Measurements from ENCODE around the gene PTPRT. TPM values are rescaled to one million over a fixed set of nuclear protein-coding genes. Genes with fewer than 3 reads are reported as not detected.

Gene PTPRT
- total RNA-seq, 1 donor, result not detected

- TF ChIP-seq, protein P1, sequence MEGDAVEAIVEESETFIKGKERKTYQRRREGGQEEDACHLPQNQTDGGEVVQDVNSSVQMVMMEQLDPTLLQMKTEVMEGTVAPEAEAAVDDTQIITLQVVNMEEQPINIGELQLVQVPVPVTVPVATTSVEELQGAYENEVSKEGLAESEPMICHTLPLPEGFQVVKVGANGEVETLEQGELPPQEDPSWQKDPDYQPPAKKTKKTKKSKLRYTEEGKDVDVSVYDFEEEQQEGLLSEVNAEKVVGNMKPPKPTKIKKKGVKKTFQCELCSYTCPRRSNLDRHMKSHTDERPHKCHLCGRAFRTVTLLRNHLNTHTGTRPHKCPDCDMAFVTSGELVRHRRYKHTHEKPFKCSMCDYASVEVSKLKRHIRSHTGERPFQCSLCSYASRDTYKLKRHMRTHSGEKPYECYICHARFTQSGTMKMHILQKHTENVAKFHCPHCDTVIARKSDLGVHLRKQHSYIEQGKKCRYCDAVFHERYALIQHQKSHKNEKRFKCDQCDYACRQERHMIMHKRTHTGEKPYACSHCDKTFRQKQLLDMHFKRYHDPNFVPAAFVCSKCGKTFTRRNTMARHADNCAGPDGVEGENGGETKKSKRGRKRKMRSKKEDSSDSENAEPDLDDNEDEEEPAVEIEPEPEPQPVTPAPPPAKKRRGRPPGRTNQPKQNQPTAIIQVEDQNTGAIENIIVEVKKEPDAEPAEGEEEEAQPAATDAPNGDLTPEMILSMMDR (IDR thresholded peaks at IDR 0.05; ENCODE audit: insufficient read depth, low read depth, low read length), result no peak
- DNase-seq (ENCODE audit: low read depth), result no peak
- no peak overlapping the region for H3K4me3 ChIP-seq (ENCODE audit: low read depth, low read length)
Observed at GRCh38 chr20:42483730-42484303, 705.9 kb downstream of the PTPRT start.

DNA sequence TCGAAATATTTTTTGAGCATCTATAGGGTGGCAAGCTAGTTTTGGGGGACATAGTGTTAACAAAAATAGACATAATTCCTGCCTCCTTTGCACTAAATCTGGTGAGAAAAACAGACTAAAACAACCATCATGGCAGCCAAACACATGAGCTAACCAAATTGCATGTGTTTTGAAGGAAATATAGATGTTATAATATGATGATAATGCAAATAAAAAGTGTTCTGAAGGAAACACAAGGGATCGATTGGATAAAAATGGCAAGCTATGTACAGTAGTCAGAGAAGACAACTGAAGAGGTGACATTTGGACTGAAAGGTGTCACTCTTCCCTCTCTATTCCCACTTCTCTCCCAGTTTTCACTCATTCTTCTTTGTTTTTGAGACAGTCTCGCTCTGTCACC is 706.9 kb downstream of the PTPRT start:
- TF ChIP-seq, protein P1 (IDR thresholded peaks at IDR 0.05; ENCODE audit: insufficient read depth, low read depth, low read length), result no peak
- no peak for DNase-seq (ENCODE audit: low read depth)
- H3K4me3 ChIP-seq (ENCODE audit: low read depth, low read length), result no peak overlapping the region

- no peak for DNase-seq (ENCODE audit: low read depth)
- TF ChIP-seq, protein P1 (IDR thresholded peaks at IDR 0.05; ENCODE audit: insufficient read depth, low read depth, low read length), result no peak
- H3K4me3 ChIP-seq (ENCODE audit: low read depth, low read length), result no peak overlapping the region
Observed at GRCh38 chr20:42475773-42476172, 713.9 kb downstream of the PTPRT start.

DNA sequence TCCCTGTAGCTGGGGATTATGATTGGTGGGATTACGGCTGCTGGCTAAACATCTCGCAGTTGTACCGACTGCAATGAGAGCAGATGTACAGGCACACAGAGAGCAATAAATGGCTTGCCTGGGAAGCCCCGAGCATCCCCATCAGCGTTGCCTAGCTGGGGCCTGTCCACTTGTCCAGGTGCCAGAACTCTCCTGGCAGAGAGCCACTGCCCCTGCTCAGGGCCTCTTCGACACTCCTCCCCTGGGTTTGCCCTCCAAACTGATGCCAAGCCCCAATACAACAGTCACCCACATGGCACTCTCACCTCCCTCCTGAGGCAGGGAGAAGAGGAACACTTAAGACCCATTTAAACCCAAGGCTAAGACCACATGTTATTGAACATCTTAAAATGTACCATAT is 715.1 kb downstream of the PTPRT start:
- TF ChIP-seq, protein P1 (IDR thresholded peaks at IDR 0.05; ENCODE audit: insufficient read depth, low read depth, low read length), result no peak
- no peak overlapping the region for H3K4me3 ChIP-seq (ENCODE audit: low read depth, low read length)
- no peak for DNase-seq (ENCODE audit: low read depth)

GRCh38 chr20:42472198-42472597 is 717.5 kb downstream of the PTPRT start:
- no peak for DNase-seq (ENCODE audit: low read depth)
- TF ChIP-seq, protein P1 (IDR thresholded peaks at IDR 0.05; ENCODE audit: insufficient read depth, low read depth, low read length), result no peak
- no peak overlapping the region for H3K4me3 ChIP-seq (ENCODE audit: low read depth, low read length)

DNA sequence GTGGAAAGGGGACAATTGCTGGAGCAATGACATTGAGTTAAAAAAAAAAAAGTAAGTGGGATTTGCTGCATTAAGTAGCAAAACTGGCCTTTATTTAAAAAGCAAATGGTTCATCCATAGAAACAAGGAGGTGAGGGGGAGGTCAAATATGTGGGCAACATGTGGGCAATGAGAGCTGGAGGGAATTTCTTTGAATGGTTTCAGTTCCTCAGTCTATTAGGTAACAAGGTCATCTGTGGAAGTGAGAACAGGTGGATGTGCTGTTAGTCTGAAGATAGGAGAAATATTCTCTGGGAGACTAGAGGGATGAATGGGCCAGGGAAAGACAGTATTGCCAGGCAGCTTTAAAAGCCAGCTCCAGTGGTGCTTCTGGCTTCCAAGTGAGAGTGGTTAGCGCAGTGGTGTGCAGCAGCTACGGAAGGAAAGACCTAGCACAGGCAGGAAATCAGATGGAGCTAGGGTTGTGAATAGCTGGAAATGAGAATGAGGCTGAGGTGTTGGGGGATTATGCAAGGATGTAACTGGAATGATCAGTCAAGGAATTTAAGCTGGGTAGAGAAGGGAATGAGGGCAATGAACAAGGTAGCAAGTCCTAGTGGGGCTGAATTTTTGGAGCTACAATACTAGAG is 727.6 kb downstream of the PTPRT start:
- no peak for DNase-seq (ENCODE audit: low read depth)
- TF ChIP-seq, protein P1 (IDR thresholded peaks at IDR 0.05; ENCODE audit: insufficient read depth, low read depth, low read length), result no peak
- H3K4me3 ChIP-seq (ENCODE audit: low read depth, low read length), result no peak overlapping the region

DNA sequence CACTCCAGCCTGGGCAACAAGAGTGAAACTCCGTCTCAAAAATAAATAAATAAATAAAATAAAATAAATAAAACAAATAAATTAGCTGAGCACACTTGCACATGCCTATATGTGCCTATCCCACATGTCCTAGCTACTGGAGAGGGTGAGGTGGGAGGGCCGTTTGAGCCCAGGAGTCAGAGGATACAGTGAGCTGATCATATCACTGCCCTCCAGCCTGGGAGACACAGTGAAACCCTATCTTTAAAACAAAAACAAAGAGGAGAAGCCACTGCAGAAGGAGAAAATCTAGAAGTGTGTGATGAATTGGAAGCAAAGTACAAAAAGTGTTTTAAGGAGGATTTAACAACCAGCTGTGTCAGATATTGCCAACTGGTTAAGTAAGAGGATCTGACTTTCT is 728.4 kb downstream of the PTPRT start:
- no peak for DNase-seq (ENCODE audit: low read depth)
- TF ChIP-seq, protein P1 (IDR thresholded peaks at IDR 0.05; ENCODE audit: insufficient read depth, low read depth, low read length), result no peak
- H3K4me3 ChIP-seq (ENCODE audit: low read depth, low read length), result no peak overlapping the region
